Upper lobe of left lung (tissue), 4 donors: ENCODE data around the gene S100A3.

Experiments used
- CTCF ChIP-seq, 6 experiments: fragments of 450-650 bp in 4 of 6; fragments of 200-600 bp in 2 of 6; sonication (generic) in 2 of 6; IDR thresholded peaks; one replicate each; pipeline ENCODE4 v1.5.1; 2016 to 2019; ENCODE audit warnings: antibody characterized with exemption in 6 of 6
- EP300 ChIP-seq, 4 donors: sonication (generic); formaldehyde crosslinking; IDR thresholded peaks; one replicate each; pipeline ENCODE4 v1.5.1; 2017; ENCODE audit warnings: antibody characterized with exemption in 4 of 4, control low read depth in 2 of 4
- POLR2A ChIP-seq, 4 donors: fragments of 450-650 bp; IDR thresholded peaks; one replicate each; pipeline ENCODE4 v1.5.1; 2016 to 2017; ENCODE audit warnings: antibody characterized with exemption in 4 of 4, mild to moderate bottlenecking in 2 of 4
- POLR2AphosphoS5 ChIP-seq, 2 donors: sonication (generic); formaldehyde crosslinking; IDR thresholded peaks; one replicate each; pipeline ENCODE4 v1.5.1; 2017; ENCODE audit warnings: antibody characterized with exemption in 2 of 2

- TF ChIP-seq POLR2A (IDR thresholded peaks at IDR 0.05) (no peak), CTCF (IDR thresholded peaks at IDR 0.05) (no peak), POLR2AphosphoS5 (IDR thresholded peaks at IDR 0.05) (no peak), EP300 (IDR thresholded peaks at IDR 0.05) (no peak)
These were observed 11.7 kb downstream of the S100A3 start for GRCh38 chr1:153537376-153537730.
